ENCODE data around the gene UNK. TPM values are rescaled to one million over a fixed set of nuclear protein-coding genes. Genes with fewer than 3 reads are reported as not detected.
A peak's percentile ranks its signal among the peaks of the same experiment; 100 is the strongest.
"Not testable (repeated sequence)": the region's sequence is repeated elsewhere in the genome, so short reads cannot be mapped to it uniquely, and the experiment has no call there.

UNK gene
- total and polyA plus RNA-seq, 2 donors: 13.7 to 31.6 TPM

GRCh38 chr17:75807861-75808260 lies 23.3 kb downstream of the UNK start:
- H3K9me3 ChIP-seq (ENCODE audit: control insufficient read depth in 2 of 2, insufficient read depth in 1 of 2, low read length in 1 of 2): no peaks in the 10 kb centered on the region
- no peak overlapping the region for H3K27ac ChIP-seq (ENCODE audit: low read depth in 1 of 2, low read length in 1 of 2)
- H3K36me3 ChIP-seq (ENCODE audit: control insufficient read depth in 2 of 2, insufficient read depth in 2 of 2, low read length in 1 of 2): peaks cover 41 to 54% of the 10 kb centered on the region in 2 donors
- WGBS: 96% methylated on average over 3 of the region's 3 CpGs
- H3K4me3 ChIP-seq (ENCODE audit: low read length in 2 of 2): no peak overlapping the region
- H3K27me3 ChIP-seq (ENCODE audit: control insufficient read depth in 2 of 2, insufficient read depth in 1 of 2, low read length in 1 of 2): no peaks in the 10 kb centered on the region
- H3K4me1 ChIP-seq (ENCODE audit: control insufficient read depth in 2 of 2, insufficient read depth in 2 of 2, low read length in 2 of 2): no peaks in the 10 kb centered on the region
- DNase-seq (ENCODE audit: low read depth in 6 of 9, low spot score in 9 of 9): no peak

- no peaks in the 10 kb centered on the region for H3K9me3 ChIP-seq (ENCODE audit: control insufficient read depth in 2 of 2, insufficient read depth in 1 of 2, low read length in 1 of 2)
- WGBS: 92% methylated on average over 4 of the region's 4 CpGs
- H3K27me3 ChIP-seq (ENCODE audit: control insufficient read depth in 2 of 2, insufficient read depth in 1 of 2, low read length in 1 of 2): no peaks in the 10 kb centered on the region
- peaks cover 47 to 56% of the 10 kb centered on the region in 2 donors for H3K36me3 ChIP-seq (ENCODE audit: control insufficient read depth in 2 of 2, insufficient read depth in 2 of 2, low read length in 1 of 2)
- H3K27ac ChIP-seq (ENCODE audit: low read depth in 1 of 2, low read length in 1 of 2): no peak overlapping the region
- no peak for DNase-seq (ENCODE audit: low read depth in 6 of 9, low spot score in 9 of 9)
- H3K4me3 ChIP-seq (ENCODE audit: low read length in 2 of 2): no peak overlapping the region
- H3K4me1 ChIP-seq (ENCODE audit: control insufficient read depth in 2 of 2, insufficient read depth in 2 of 2, low read length in 2 of 2): no peaks in the 10 kb centered on the region
Observed at GRCh38 chr17:75808549-75808904, 23.9 kb downstream of the UNK start.

- Histone ChIP-seq H3K27ac (ENCODE audit: low read depth in 1 of 2, low read length in 1 of 2) (peak overlapping the region in 1 of 2 donors; percentile 5), H3K36me3 (ENCODE audit: control insufficient read depth in 2 of 2, insufficient read depth in 2 of 2, low read length in 1 of 2) (peaks cover 53 to 58% of the 10 kb centered on the region in 2 donors), H3K9me3 (ENCODE audit: control insufficient read depth in 2 of 2, insufficient read depth in 1 of 2, low read length in 1 of 2) (no peaks in the 10 kb centered on the region), H3K4me3 (ENCODE audit: low read length in 2 of 2) (no peak overlapping the region), H3K27me3 (ENCODE audit: control insufficient read depth in 2 of 2, insufficient read depth in 1 of 2, low read length in 1 of 2) (no peaks in the 10 kb centered on the region), H3K4me1 (ENCODE audit: control insufficient read depth in 2 of 2, insufficient read depth in 2 of 2, low read length in 2 of 2) (no peaks in the 10 kb centered on the region)
- 96% methylated on average over 18 of the region's 18 CpGs for WGBS
- no peak for DNase-seq (ENCODE audit: low read depth in 6 of 9, low spot score in 9 of 9)
Observed at GRCh38 chr17:75808905-75809621, 24.5 kb downstream of the UNK start.

- peaks cover 57 to 63% of the 10 kb centered on the region in 2 donors for H3K36me3 ChIP-seq (ENCODE audit: control insufficient read depth in 2 of 2, insufficient read depth in 2 of 2, low read length in 1 of 2)
- WGBS: 99% methylated on average over 24 of the region's 24 CpGs
- no peak for DNase-seq (ENCODE audit: low read depth in 6 of 9, low spot score in 9 of 9)
- no peaks in the 10 kb centered on the region for H3K27me3 ChIP-seq (ENCODE audit: control insufficient read depth in 2 of 2, insufficient read depth in 1 of 2, low read length in 1 of 2)
- H3K27ac ChIP-seq (ENCODE audit: low read depth in 1 of 2, low read length in 1 of 2): no peak overlapping the region
- no peaks in the 10 kb centered on the region for H3K4me1 ChIP-seq (ENCODE audit: control insufficient read depth in 2 of 2, insufficient read depth in 2 of 2, low read length in 2 of 2)
- no peak overlapping the region for H3K4me3 ChIP-seq (ENCODE audit: low read length in 2 of 2)
- no peaks in the 10 kb centered on the region for H3K9me3 ChIP-seq (ENCODE audit: control insufficient read depth in 2 of 2, insufficient read depth in 1 of 2, low read length in 1 of 2)
Observed at GRCh38 chr17:75809631-75810111, 25.1 kb downstream of the UNK start.

- Histone ChIP-seq H3K9me3 (ENCODE audit: control insufficient read depth in 2 of 2, insufficient read depth in 1 of 2, low read length in 1 of 2) (no peaks in the 10 kb centered on the region), H3K36me3 (ENCODE audit: control insufficient read depth in 2 of 2, insufficient read depth in 2 of 2, low read length in 1 of 2) (peaks cover 62 to 68% of the 10 kb centered on the region in 2 donors), H3K4me1 (ENCODE audit: control insufficient read depth in 2 of 2, insufficient read depth in 2 of 2, low read length in 2 of 2) (no peaks in the 10 kb centered on the region), H3K27ac (ENCODE audit: low read depth in 1 of 2, low read length in 1 of 2) (no peak overlapping the region), H3K4me3 (ENCODE audit: low read length in 2 of 2) (no peak overlapping the region), H3K27me3 (ENCODE audit: control insufficient read depth in 2 of 2, insufficient read depth in 1 of 2, low read length in 1 of 2) (no peaks in the 10 kb centered on the region)
- no peak for DNase-seq (ENCODE audit: low read depth in 6 of 9, low spot score in 9 of 9)
- WGBS: 97% methylated on average over 5 of the region's 5 CpGs
Observed at GRCh38 chr17:75810216-75810615, 25.6 kb downstream of the UNK start.

GRCh38 chr17:75810756-75811155 lies 26.1 kb downstream of the UNK start:
- not testable (repeated sequence) for H3K4me1 ChIP-seq (ENCODE audit: control insufficient read depth in 2 of 2, insufficient read depth in 2 of 2, low read length in 2 of 2); H3K27me3 ChIP-seq (ENCODE audit: control insufficient read depth in 2 of 2, insufficient read depth in 1 of 2, low read length in 1 of 2); H3K4me3 ChIP-seq (ENCODE audit: low read length in 2 of 2); H3K9me3 ChIP-seq (ENCODE audit: control insufficient read depth in 2 of 2, insufficient read depth in 1 of 2, low read length in 1 of 2); DNase-seq (ENCODE audit: low read depth in 6 of 9, low spot score in 9 of 9); H3K27ac ChIP-seq (ENCODE audit: low read depth in 1 of 2, low read length in 1 of 2)
- peaks cover 67 to 71% of the 10 kb centered on the region in 2 donors for H3K36me3 ChIP-seq (ENCODE audit: control insufficient read depth in 2 of 2, insufficient read depth in 2 of 2, low read length in 1 of 2)
- WGBS: 98% methylated on average over 11 of the region's 11 CpGs

- no peak for DNase-seq (ENCODE audit: low read depth in 6 of 9, low spot score in 9 of 9)
- H3K4me1 ChIP-seq (ENCODE audit: control insufficient read depth in 2 of 2, insufficient read depth in 2 of 2, low read length in 2 of 2): no peaks in the 10 kb centered on the region
- no peaks in the 10 kb centered on the region for H3K27me3 ChIP-seq (ENCODE audit: control insufficient read depth in 2 of 2, insufficient read depth in 1 of 2, low read length in 1 of 2)
- H3K4me3 ChIP-seq (ENCODE audit: low read length in 2 of 2): no peak overlapping the region
- no peak overlapping the region for H3K27ac ChIP-seq (ENCODE audit: low read depth in 1 of 2, low read length in 1 of 2)
- H3K36me3 ChIP-seq (ENCODE audit: control insufficient read depth in 2 of 2, insufficient read depth in 2 of 2, low read length in 1 of 2): peaks cover 71 to 74% of the 10 kb centered on the region in 2 donors
- no peaks in the 10 kb centered on the region for H3K9me3 ChIP-seq (ENCODE audit: control insufficient read depth in 2 of 2, insufficient read depth in 1 of 2, low read length in 1 of 2)
- WGBS: 97% methylated on average over 7 of the region's 7 CpGs
Observed at GRCh38 chr17:75811174-75811573, 26.6 kb downstream of the UNK start.

- H3K4me1 ChIP-seq (ENCODE audit: control insufficient read depth in 2 of 2, insufficient read depth in 2 of 2, low read length in 2 of 2): no peaks in the 10 kb centered on the region
- WGBS: 98% methylated on average over 27 of the region's 27 CpGs
- H3K27me3 ChIP-seq (ENCODE audit: control insufficient read depth in 2 of 2, insufficient read depth in 1 of 2, low read length in 1 of 2): no peaks in the 10 kb centered on the region
- H3K27ac ChIP-seq (ENCODE audit: low read depth in 1 of 2, low read length in 1 of 2): no peak overlapping the region
- H3K4me3 ChIP-seq (ENCODE audit: low read length in 2 of 2): no peak overlapping the region
- DNase-seq (ENCODE audit: low read depth in 6 of 9, low spot score in 9 of 9): no peak
- peaks cover 82 to 83% of the 10 kb centered on the region in 2 donors for H3K36me3 ChIP-seq (ENCODE audit: control insufficient read depth in 2 of 2, insufficient read depth in 2 of 2, low read length in 1 of 2)
- H3K9me3 ChIP-seq (ENCODE audit: control insufficient read depth in 2 of 2, insufficient read depth in 1 of 2, low read length in 1 of 2): no peaks in the 10 kb centered on the region
Observed at GRCh38 chr17:75812096-75813013, 27.7 kb downstream of the UNK start.

All from thymus (tissue), 11 donors.